CD4-positive, alpha-beta T cell treated with Interleukin-17A for 4 hours (primary cell): Measurements from ENCODE around the gene KAT2B.
"Not testable (repeated sequence)": the region's sequence is repeated elsewhere in the genome, so short reads cannot be mapped to it uniquely, and the experiment has no call there.

Experiments
- DNase-seq: peaks from one replicate; pipeline ENCODE4 v3.0.0-alpha.2; 2020; ENCODE audit warnings: mixed read lengths

KAT2B gene

GRCh38 chr3:20039765-20040547 lies at the start of gene KAT2B:
Gene KAT2B, plus strand, starts transcription at chr3:20040446. Its CDS starts 32 bp downstream, at chr3:20040478.
- DNase-seq = peak; percentile 89

GRCh38 chr3:19994796-19995195 lies 45.5 kb upstream of the KAT2B start:
- no peak for DNase-seq

GRCh38 chr3:19997502-19997901 lies 42.7 kb upstream of the KAT2B start:
- DNase-seq = no peak

- DNase-seq = no peak
Observed at GRCh38 chr3:20001932-20002331, 38.3 kb upstream of the KAT2B start.

GRCh38 chr3:20007960-20008359 lies 32.3 kb upstream of the KAT2B start:
- DNase-seq = no peak

- no peak for DNase-seq
Observed at GRCh38 chr3:20008646-20009045, 31.6 kb upstream of the KAT2B start.

GRCh38 chr3:20012164-20012563 lies 28.1 kb upstream of the KAT2B start, which contains the start of gene PP2D1:
Gene PP2D1, minus strand, starts transcription at chr3:20012264. Its CDS starts 192 bp downstream, at chr3:20012072.
- DNase-seq = no peak

- DNase-seq = no peak
Observed at GRCh38 chr3:20013396-20013795, 26.9 kb upstream of the KAT2B start.

GRCh38 chr3:20015525-20015924 lies 24.7 kb upstream of the KAT2B start:
- no peak for DNase-seq

GRCh38 chr3:20016076-20016475 lies 24.2 kb upstream of the KAT2B start:
- not testable (repeated sequence) for DNase-seq

- no peak for DNase-seq
Observed at GRCh38 chr3:20022954-20023622, 17.2 kb upstream of the KAT2B start.

GRCh38 chr3:20023623-20024405 lies 16.4 kb upstream of the KAT2B start:
- no peak for DNase-seq

GRCh38 chr3:20027136-20027535 lies 13.1 kb upstream of the KAT2B start:
- DNase-seq = no peak

- no peak for DNase-seq
Observed at GRCh38 chr3:20028905-20029331, 11.3 kb upstream of the KAT2B start.

GRCh38 chr3:20031939-20032338 lies 8.3 kb upstream of the KAT2B start:
- DNase-seq = not testable (repeated sequence)

GRCh38 chr3:20035019-20035418 lies 5.2 kb upstream of the KAT2B start:
- no peak for DNase-seq

GRCh38 chr3:20037255-20037996 lies 2.8 kb upstream of the KAT2B start:
- DNase-seq = no peak

- no peak for DNase-seq
Observed at GRCh38 chr3:20038699-20039465, 1.4 kb upstream of the KAT2B start.

- DNase-seq = no peak
Observed at GRCh38 chr3:20039466-20039764, 831 bp upstream of the KAT2B start.

GRCh38 chr3:20040548-20041196 lies 426 bp downstream of the KAT2B start:
- DNase-seq = peak; percentile 76

GRCh38 chr3:20041197-20041780 lies 1.0 kb downstream of the KAT2B start:
- peak; percentile 84 for DNase-seq
